Testis (tissue), 3 donors: Measurements from ENCODE around the gene DUS2. TPM values are rescaled to one million over a fixed set of nuclear protein-coding genes. Genes with fewer than 3 reads are reported as not detected.
"Not testable (repeated sequence)": the region's sequence is repeated elsewhere in the genome, so short reads cannot be mapped to it uniquely, and the experiment has no call there.

ENCODE experiments used
- DNase-seq: peaks from one replicate; pipeline ENCODE4 v3.0.0-alpha.2; 2019
- H3K27ac ChIP-seq, 2 donors: fragments of 200-600 bp; sonication (generic); one replicate each; pipeline ENCODE4 v1.5.1; 2019
- H3K27me3 ChIP-seq: fragments of 200-600 bp; sonication (generic); one replicate; pipeline ENCODE4 v1.5.1; 2019
- H3K36me3 ChIP-seq: fragments of 200-600 bp; sonication (generic); one replicate; pipeline ENCODE4 v1.5.1; 2017; ENCODE audit warnings: low read depth; ENCODE audit errors: missing control alignments
- H3K4me1 ChIP-seq: fragments of 200-600 bp; sonication (generic); one replicate; pipeline ENCODE4 v1.5.1; 2019
- H3K4me3 ChIP-seq, 2 donors: fragments of 200-600 bp; sonication (generic); one replicate each; pipeline ENCODE4 v1.5.1; 2017 to 2019
- H3K9me3 ChIP-seq: fragments of 200-600 bp; sonication (generic); one replicate; pipeline ENCODE4 v1.5.1; 2017
- POLR2A ChIP-seq: fragments of 450-650 bp; IDR thresholded peaks from one replicate; pipeline ENCODE4 v1.6.1; 2017; ENCODE audit warnings: antibody characterized with exemption, mild to moderate bottlenecking, moderate library complexity
- WGBS, 2 donors: methylation state at CpG; one replicate each; pipeline ENCODE4 v1.1.5; 2018; 5-methylcytosine and 5-hydroxymethylcytosine counted together
- intact Hi-C: fragments of 100-400 bp; cut with DNase I; formaldehyde crosslinking; loops from one replicate; pipeline ENCODE4 v1.15.1; 2023; ENCODE audit warnings: low total_unique reads
- polyA plus RNA-seq: library from polyadenylated mRNA; stranded (reverse); fragments of 350-450 nt; fragmentation: Illumina TruSeq; extraction: RNeasy Lipid Tissue Mini Kit (QIAGEN cat#74804); gene quantifications from one replicate; pipeline ENCODE4 v1.2.3, GENCODE V29; 2014; ENCODE audit warnings: low read depth, low replicate concordance; ENCODE audit not compliant: insufficient read depth
- total RNA-seq, 2 donors: library from RNA; depleted of rRNA; stranded (reverse); fragments of >200 nt; gene quantifications; one replicate each; pipeline ENCODE4 v1.2.3, GENCODE V29; 2016
- TF ChIP-seq, protein P1 (sequence below), 3 experiments: fragments of 450-650 bp in 2 of 3; fragments of 200-600 bp in 1 of 3; sonication (generic) in 1 of 3; IDR thresholded peaks; one replicate each; pipeline ENCODE4 v1.5.1; 2016 to 2019; ENCODE audit warnings: antibody characterized with exemption in 3 of 3, mild to moderate bottlenecking in 2 of 3, moderate library complexity in 1 of 3

DUS2 gene
- total and polyA plus RNA-seq, 3 donors from 2014 or later = 24.6 to 62.5 (median 32.4) TPM

DNA sequence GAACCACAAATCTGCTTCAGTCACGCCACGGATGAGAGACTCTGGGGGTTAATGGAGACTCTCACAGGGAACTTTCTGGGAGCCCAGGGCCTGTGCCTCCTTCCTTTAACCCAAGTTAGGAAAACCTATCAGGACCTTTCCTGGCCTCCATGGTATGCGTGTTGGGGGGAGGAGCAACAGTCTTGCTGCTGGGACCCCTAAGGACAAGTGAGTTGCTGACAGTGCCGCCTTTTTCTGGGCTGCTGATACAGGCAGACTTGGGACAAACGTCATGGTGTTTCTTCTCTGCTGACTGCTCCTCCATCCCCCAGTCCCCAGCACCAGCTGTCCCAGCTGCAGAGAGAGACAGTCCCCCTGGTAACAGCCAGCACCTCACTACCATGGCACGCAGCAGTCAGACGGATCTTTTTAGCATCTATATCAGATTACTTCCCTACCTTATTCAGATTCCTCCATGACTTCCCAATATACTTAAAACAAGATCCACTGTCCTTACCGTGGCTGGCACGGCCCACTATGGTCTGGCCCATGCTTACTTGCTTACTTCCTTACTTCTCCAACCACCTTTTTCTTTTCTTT is 13.8 kb upstream of the DUS2 start:
- Histone ChIP-seq H3K27ac (no peak overlapping the region), H3K27me3 (no peaks in the 10 kb centered on the region), H3K4me1 (no peaks in the 10 kb centered on the region), H3K36me3 (no peaks in the 10 kb centered on the region), H3K4me3 (no peak overlapping the region), H3K9me3 (no peaks in the 10 kb centered on the region)
- DNase-seq = no peak
- whole genome bisulfite sequencing, 2 donors = 63 to 76% methylated on average over 9 of the region's 9 CpGs
- TF ChIP-seq POLR2A = no peak
- TF ChIP-seq, protein P1, sequence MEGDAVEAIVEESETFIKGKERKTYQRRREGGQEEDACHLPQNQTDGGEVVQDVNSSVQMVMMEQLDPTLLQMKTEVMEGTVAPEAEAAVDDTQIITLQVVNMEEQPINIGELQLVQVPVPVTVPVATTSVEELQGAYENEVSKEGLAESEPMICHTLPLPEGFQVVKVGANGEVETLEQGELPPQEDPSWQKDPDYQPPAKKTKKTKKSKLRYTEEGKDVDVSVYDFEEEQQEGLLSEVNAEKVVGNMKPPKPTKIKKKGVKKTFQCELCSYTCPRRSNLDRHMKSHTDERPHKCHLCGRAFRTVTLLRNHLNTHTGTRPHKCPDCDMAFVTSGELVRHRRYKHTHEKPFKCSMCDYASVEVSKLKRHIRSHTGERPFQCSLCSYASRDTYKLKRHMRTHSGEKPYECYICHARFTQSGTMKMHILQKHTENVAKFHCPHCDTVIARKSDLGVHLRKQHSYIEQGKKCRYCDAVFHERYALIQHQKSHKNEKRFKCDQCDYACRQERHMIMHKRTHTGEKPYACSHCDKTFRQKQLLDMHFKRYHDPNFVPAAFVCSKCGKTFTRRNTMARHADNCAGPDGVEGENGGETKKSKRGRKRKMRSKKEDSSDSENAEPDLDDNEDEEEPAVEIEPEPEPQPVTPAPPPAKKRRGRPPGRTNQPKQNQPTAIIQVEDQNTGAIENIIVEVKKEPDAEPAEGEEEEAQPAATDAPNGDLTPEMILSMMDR (IDR thresholded peaks at IDR 0.05) = no peak
- intact Hi-C loops = no loop called here

DNA sequence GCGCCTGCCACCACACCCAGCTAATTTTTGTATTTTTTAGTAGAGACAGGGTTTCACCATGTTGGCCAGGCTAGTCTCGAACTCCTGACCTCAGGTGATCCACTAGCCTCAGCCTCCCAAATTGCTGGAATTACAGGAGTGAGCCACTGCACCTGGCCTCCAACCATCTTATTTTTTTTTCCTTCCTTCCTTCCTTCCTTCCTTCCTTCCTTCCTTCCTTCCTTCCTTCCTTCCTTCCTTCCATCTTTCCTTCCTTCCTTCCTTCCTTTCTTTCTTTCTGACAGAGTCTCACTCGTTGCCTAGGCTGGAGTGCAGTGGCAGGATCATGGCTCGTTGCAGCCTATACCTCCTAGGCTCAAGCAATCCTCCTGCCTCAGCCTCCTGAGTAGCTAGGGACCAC is 13.2 kb upstream of the DUS2 start:
- H3K4me3 ChIP-seq, DNase-seq, H3K9me3 ChIP-seq, H3K4me1 ChIP-seq, intact Hi-C loops, H3K36me3 ChIP-seq, H3K27ac ChIP-seq, H3K27me3 ChIP-seq: not testable (repeated sequence)
- WGBS, 2 donors = 87 to 92% methylated on average over 4 of the region's 4 CpGs

DNA sequence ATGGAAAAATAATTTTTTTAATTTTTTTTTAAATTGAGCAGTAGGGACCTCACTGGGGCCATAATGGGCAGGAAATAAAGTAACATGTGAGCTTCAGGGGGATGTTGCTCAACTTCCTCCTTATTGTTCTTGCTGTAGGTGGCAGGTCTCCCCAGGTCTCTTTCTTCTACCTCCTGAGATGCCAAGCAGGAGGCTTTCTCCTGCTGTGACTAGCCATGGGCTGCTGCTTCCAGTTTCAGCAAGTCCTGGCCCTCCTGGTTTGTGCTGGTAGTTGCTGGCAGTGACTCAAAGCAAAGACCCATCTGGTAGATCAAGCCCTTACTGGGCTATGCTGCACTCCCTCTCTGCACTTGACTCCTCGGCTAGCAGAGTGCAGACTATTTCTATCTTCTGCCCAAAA is 9.6 kb upstream of the DUS2 start:
- 71 to 100% methylated on average over 1 of the region's 1 CpG for WGBS, 2 donors
- TF ChIP-seq POLR2A = no peak
- TF ChIP-seq, protein P1 (IDR thresholded peaks at IDR 0.05) = no peak
- no peaks in the 10 kb centered on the region for H3K27me3 ChIP-seq
- H3K4me1 ChIP-seq = no peaks in the 10 kb centered on the region
- no peak overlapping the region for H3K4me3 ChIP-seq
- intact Hi-C loops = no loop called here
- H3K9me3 ChIP-seq = no peaks in the 10 kb centered on the region
- no peak overlapping the region for H3K27ac ChIP-seq
- DNase-seq = no peak
- no peaks in the 10 kb centered on the region for H3K36me3 ChIP-seq

DNA sequence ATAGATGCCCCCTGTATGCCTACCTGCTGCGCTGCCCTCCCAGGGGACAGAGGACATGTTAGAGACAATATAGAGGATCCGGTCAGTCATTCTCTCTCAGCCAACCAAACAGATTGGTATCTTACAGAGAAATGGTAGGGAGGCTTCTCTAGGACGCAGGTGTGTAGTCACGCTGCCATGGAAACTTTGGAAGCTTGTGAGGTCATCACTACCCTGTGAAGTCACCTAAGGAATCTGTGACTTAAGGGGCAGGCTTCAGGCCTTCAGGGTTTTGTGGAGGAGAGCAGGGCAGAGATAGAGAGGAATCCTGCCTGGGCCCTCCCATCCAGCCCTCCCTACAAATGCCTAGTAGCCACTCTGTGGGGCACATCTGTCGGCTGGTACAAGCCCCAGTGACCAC is 7.4 kb upstream of the DUS2 start, which contains the start of gene DPEP2NB:
Gene DPEP2NB (minus strand): TSS at position 231 of the 400 bp plus-strand sequence. CDS start 141 bp downstream, at position 90.
- no peak within 1 kb of the TSS for H3K4me3 ChIP-seq
- no peaks in the 10 kb centered on the region for H3K36me3 ChIP-seq
- 80 to 85% methylated on average over 5 of the region's 5 CpGs for WGBS, 2 donors
- no peaks in the 10 kb centered on the region for H3K27me3 ChIP-seq
- H3K9me3 ChIP-seq = no peaks in the 10 kb centered on the region
- H3K27ac ChIP-seq = no peak within 1 kb of the TSS
- H3K4me1 ChIP-seq = no peaks in the 10 kb centered on the region
- TF ChIP-seq POLR2A = no peak
- TF ChIP-seq, protein P1 (IDR thresholded peaks at IDR 0.05) = no peak
- no peak for DNase-seq
- intact Hi-C loops = no loop called here

DNA sequence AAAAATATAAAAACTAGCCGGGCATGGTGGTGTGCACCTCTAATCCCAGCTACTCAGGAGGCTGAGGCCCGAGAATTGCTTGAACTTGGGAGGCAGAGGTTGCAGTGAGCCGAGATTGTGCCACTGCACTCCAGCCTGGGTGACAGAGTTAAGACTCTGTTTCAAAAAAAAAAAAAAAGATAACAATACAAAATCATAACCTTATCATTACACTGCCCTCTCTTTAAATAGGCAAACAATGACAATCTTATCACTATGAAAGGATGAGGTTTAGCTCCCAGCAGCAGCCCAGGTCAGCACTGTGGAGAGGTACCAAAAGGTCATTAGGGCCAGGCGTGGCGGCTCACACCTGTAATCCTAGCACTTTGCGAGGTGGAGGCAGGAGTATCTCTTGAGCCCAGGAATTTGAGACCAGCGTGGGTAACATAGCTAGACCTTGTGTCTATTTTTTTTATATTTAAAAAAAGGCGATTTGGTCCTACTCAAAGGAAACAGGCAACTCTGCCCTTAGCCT is 3.9 kb upstream of the DUS2 start:
- Histone ChIP-seq H3K27me3 (no peaks in the 10 kb centered on the region), H3K27ac (no peak overlapping the region), H3K36me3 (no peaks in the 10 kb centered on the region), H3K4me3 (no peak overlapping the region), H3K4me1 (peaks cover 16% of the 10 kb centered on the region), H3K9me3 (no peaks in the 10 kb centered on the region)
- TF ChIP-seq, protein P1 (IDR thresholded peaks at IDR 0.05) = no peak
- TF ChIP-seq POLR2A = no peak
- intact Hi-C loops = no loop called here
- 76 to 86% methylated on average over 8 of the region's 8 CpGs for WGBS, 2 donors
- no peak for DNase-seq
